Lung (tissue), 12 donors: ENCODE data around the gene PAK6. TPM values are rescaled to one million over a fixed set of nuclear protein-coding genes. Genes with fewer than 3 reads are reported as not detected.

Source experiments
- ATAC-seq: fragments of 200-7000 bp; cut with Tn5 transposase; one replicate; pipeline ENCODE4 v1.9.1; 2020; ENCODE audit warnings: moderate number of reproducible peaks; ENCODE audit not compliant: insufficient read depth, low FRiP score
- DNase-seq, 3 donors: peaks; one replicate each; pipeline ENCODE4 v3.0.0-alpha.2; 2013 to 2017
- H3K27ac ChIP-seq, 2 donors: one replicate each; pipeline ENCODE4 v1.5.1; 2013; ENCODE audit warnings: mild to moderate bottlenecking in 2 of 2, moderate library complexity in 2 of 2, control low read depth in 1 of 2, inconsistent platforms in 1 of 2, low read depth in 1 of 2, low read length in 1 of 2
- H3K27me3 ChIP-seq, 3 donors: one replicate each; pipeline ENCODE4 v1.5.1; 2013; ENCODE audit warnings: low read length in 2 of 3; ENCODE audit not compliant: control insufficient read depth in 3 of 3, insufficient read depth in 3 of 3
- H3K36me3 ChIP-seq, 4 donors: one replicate each; pipeline ENCODE4 v1.5.1; 2013; ENCODE audit warnings: low read length in 4 of 4, mild to moderate bottlenecking in 1 of 4, moderate library complexity in 1 of 4; ENCODE audit not compliant: control insufficient read depth in 4 of 4, insufficient read depth in 4 of 4
- H3K4me1 ChIP-seq, 5 donors: one replicate each; pipeline ENCODE4 v1.5.1; 2013; ENCODE audit warnings: low read length in 5 of 5, mild to moderate bottlenecking in 2 of 5, moderate library complexity in 1 of 5; ENCODE audit not compliant: control insufficient read depth in 5 of 5, insufficient read depth in 5 of 5
- H3K4me3 ChIP-seq: one replicate; pipeline ENCODE4 v1.5.1; 2013; ENCODE audit warnings: mild to moderate bottlenecking, control low read depth, moderate library complexity
- H3K9ac ChIP-seq, 2 donors: one replicate each; pipeline ENCODE4 v1.5.1; 2013; ENCODE audit warnings: low read length in 2 of 2, control low read depth in 1 of 2; ENCODE audit not compliant: insufficient read depth in 1 of 2
- H3K9me3 ChIP-seq, 4 donors: one replicate each; pipeline ENCODE4 v1.5.1; 2013; ENCODE audit warnings: low read length in 3 of 4, mild to moderate bottlenecking in 1 of 4, moderate library complexity in 1 of 4; ENCODE audit not compliant: control insufficient read depth in 4 of 4, insufficient read depth in 3 of 4
- WGBS, 2 donors: extraction: QIAGEN DNeasy Blood & Tissue Kit; methylation state at CpG; one replicate each; pipeline ENCODE4 v1.1.7; 2013; 5-methylcytosine and 5-hydroxymethylcytosine counted together
- polyA plus RNA-seq, 2 donors: library from polyadenylated mRNA; stranded (reverse); fragments of 200-250 nt; gene quantifications; one replicate each; pipeline ENCODE4 v1.2.1, GENCODE V29; 2013
- total RNA-seq, 2 donors: library from RNA; depleted of rRNA in 1 of 2; stranded (reverse); fragments of >200 nt in 1 of 2; gene quantifications; one replicate each; pipeline ENCODE4 v1.2.1, GENCODE V29; 2014 to 2021
- TF ChIP-seq, protein P1 (sequence below): IDR thresholded peaks from 2 replicates; pipeline ENCODE4 v1.5.1; 2012; ENCODE audit warnings: mild to moderate bottlenecking; ENCODE audit errors: control extremely low read depth, extremely low read depth
- donor health status: control.
- donor health status: control.
- donor health status: Bipolar disorder and iron deficiency.
- donor health status: healthy.
- donor health status: DM: yes; HTN: yes; CAD: no.

Gene PAK6
- total and polyA plus RNA-seq, 4 donors: 5.8 to 10.4 (median 7.2) TPM

GRCh38 chr15:40275523-40275922 is 36.7 kb downstream of the PAK6 start:
- TF ChIP-seq, protein P1, sequence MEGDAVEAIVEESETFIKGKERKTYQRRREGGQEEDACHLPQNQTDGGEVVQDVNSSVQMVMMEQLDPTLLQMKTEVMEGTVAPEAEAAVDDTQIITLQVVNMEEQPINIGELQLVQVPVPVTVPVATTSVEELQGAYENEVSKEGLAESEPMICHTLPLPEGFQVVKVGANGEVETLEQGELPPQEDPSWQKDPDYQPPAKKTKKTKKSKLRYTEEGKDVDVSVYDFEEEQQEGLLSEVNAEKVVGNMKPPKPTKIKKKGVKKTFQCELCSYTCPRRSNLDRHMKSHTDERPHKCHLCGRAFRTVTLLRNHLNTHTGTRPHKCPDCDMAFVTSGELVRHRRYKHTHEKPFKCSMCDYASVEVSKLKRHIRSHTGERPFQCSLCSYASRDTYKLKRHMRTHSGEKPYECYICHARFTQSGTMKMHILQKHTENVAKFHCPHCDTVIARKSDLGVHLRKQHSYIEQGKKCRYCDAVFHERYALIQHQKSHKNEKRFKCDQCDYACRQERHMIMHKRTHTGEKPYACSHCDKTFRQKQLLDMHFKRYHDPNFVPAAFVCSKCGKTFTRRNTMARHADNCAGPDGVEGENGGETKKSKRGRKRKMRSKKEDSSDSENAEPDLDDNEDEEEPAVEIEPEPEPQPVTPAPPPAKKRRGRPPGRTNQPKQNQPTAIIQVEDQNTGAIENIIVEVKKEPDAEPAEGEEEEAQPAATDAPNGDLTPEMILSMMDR: no peak
- peaks cover 0 to 7% (median 1%) of the 10 kb centered on the region in 5 donors for H3K4me1 ChIP-seq
- 65 to 77% methylated on average over 5 of the region's 5 CpGs for WGBS, 2 donors

GRCh38 chr15:40275954-40276353 is 37.1 kb downstream of the PAK6 start:
- H3K4me1 ChIP-seq: peaks cover 0 to 7% (median 1%) of the 10 kb centered on the region in 5 donors
- WGBS, 2 donors: 94 to 95% methylated on average over 7 of the region's 7 CpGs
- no peak for ATAC-seq
- H3K4me3 ChIP-seq: no peak overlapping the region
- DNase-seq: no peak
- no peaks in the 10 kb centered on the region for H3K9me3 ChIP-seq
- H3K27me3 ChIP-seq: peaks cover 0 to 29% (median 20%) of the 10 kb centered on the region in 3 donors
- no peak overlapping the region for H3K27ac ChIP-seq
- TF ChIP-seq, protein P1: no peak
- H3K9ac ChIP-seq: no peak overlapping the region
- peaks cover 0 to 4% (median 0%) of the 10 kb centered on the region in 4 donors for H3K36me3 ChIP-seq

More at GRCh38 chr15:40275523-40275922, 36.7 kb downstream of the PAK6 start:
- ATAC-seq (no peak), DNase-seq (no peak)
- H3K36me3 ChIP-seq: peaks cover 0 to 4% (median 0%) of the 10 kb centered on the region in 4 donors
- no peak overlapping the region for H3K27ac ChIP-seq
- H3K27me3 ChIP-seq: peaks cover 0 to 24% (median 16%) of the 10 kb centered on the region in 3 donors
- H3K4me3 ChIP-seq: no peak overlapping the region
- no peaks in the 10 kb centered on the region for H3K9me3 ChIP-seq
- H3K9ac ChIP-seq: no peak overlapping the region

- H3K9ac ChIP-seq: no peak overlapping the region
- H3K9me3 ChIP-seq: no peaks in the 10 kb centered on the region
- no peak overlapping the region for H3K4me3 ChIP-seq
- H3K4me1 ChIP-seq: peaks cover 0 to 13% (median 2%) of the 10 kb centered on the region in 5 donors
- peaks cover 0 to 4% (median 0%) of the 10 kb centered on the region in 4 donors for H3K36me3 ChIP-seq
- TF ChIP-seq, protein P1: no peak
- 73 to 75% methylated on average over 4 of the region's 4 CpGs for WGBS, 2 donors
- ATAC-seq (no peak), DNase-seq (no peak)
- no peak overlapping the region for H3K27ac ChIP-seq
- H3K27me3 ChIP-seq: peaks cover 3 to 33% (median 28%) of the 10 kb centered on the region in 3 donors
Measured at GRCh38 chr15:40276927-40277326, 38.1 kb downstream of the PAK6 start.

DNA sequence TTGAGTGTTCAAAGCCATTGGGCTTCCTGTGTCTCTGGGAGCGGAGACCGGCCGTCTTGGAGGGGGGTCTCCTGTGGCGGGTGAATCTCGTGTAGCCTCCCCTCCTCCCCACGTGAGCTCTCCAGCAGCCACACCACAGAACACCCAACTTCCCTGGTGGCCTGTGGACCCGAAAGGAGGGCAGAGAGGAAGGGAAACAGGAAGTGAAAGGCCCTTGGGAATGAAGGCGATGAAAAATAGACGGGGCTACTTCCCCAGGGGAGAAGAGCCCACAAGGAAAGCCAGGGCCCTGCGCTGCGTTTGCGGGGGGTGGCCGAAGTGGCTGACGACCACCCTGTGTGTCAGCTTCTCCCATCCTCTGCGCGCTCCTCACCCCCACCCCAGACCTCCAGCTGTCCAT is 38.6 kb downstream of the PAK6 start:
- WGBS, 2 donors: 15 to 44% methylated on average over 15 to 16 of the region's 16 CpGs
- TF ChIP-seq, protein P1: no peak
- DNase-seq (no peak), ATAC-seq (no peak)
- no peaks in the 10 kb centered on the region for H3K9me3 ChIP-seq
- no peak overlapping the region for H3K27ac ChIP-seq
- peaks cover 0 to 18% (median 5%) of the 10 kb centered on the region in 5 donors for H3K4me1 ChIP-seq
- no peak overlapping the region for H3K4me3 ChIP-seq
- peaks cover 3 to 33% (median 30%) of the 10 kb centered on the region in 3 donors for H3K27me3 ChIP-seq
- H3K36me3 ChIP-seq: peaks cover 0 to 2% (median 0%) of the 10 kb centered on the region in 4 donors
- no peak overlapping the region for H3K9ac ChIP-seq
